Liver (tissue), 9 donors: ENCODE results near the gene CNTN2. TPM values are rescaled to one million over a fixed set of nuclear protein-coding genes. Genes with fewer than 3 reads are reported as not detected.

Experiments used
- DNase-seq: peaks from one replicate; pipeline ENCODE4 v3.0.0-alpha.2; 2017; ENCODE audit warnings: low spot score
- H3K27ac ChIP-seq, 2 donors: one replicate each; pipeline ENCODE4 v1.7.0; 2013; ENCODE audit warnings: inconsistent platforms in 2 of 2, low read length in 2 of 2, control low read depth in 1 of 2, low read depth in 1 of 2, mild to moderate bottlenecking in 1 of 2
- H3K27me3 ChIP-seq, 4 donors: one replicate each; pipeline versions ENCODE4 v1.6.1 to v1.7.0; 2013; ENCODE audit warnings: low read length in 3 of 4, inconsistent platforms in 1 of 4, mild to moderate bottlenecking in 1 of 4, moderate library complexity in 1 of 4; ENCODE audit not compliant: control insufficient read depth in 4 of 4, insufficient read depth in 4 of 4
- H3K36me3 ChIP-seq, 4 donors: one replicate each; pipeline versions ENCODE4 v1.6.1 to v1.7.0; 2013; ENCODE audit warnings: low read length in 3 of 4, mild to moderate bottlenecking in 3 of 4, low read depth in 1 of 4, moderate library complexity in 1 of 4; ENCODE audit not compliant: control insufficient read depth in 4 of 4, insufficient read depth in 3 of 4
- H3K4me1 ChIP-seq, 4 donors: one replicate each; pipeline versions ENCODE4 v1.6.1 to v1.7.0; 2013; ENCODE audit warnings: low read length in 3 of 4, mild to moderate bottlenecking in 3 of 4, moderate library complexity in 1 of 4; ENCODE audit not compliant: control insufficient read depth in 4 of 4, insufficient read depth in 4 of 4
- H3K4me3 ChIP-seq, 3 donors: one replicate each; pipeline versions ENCODE4 v1.6.1 to v1.7.0; 2013; ENCODE audit warnings: low read length in 3 of 3, control low read depth in 1 of 3, low read depth in 1 of 3, mild to moderate bottlenecking in 1 of 3
- H3K9ac ChIP-seq, 2 donors: one replicate each; pipeline ENCODE4 v1.7.0; 2013; ENCODE audit warnings: low read length in 2 of 2, mild to moderate bottlenecking in 2 of 2, moderate library complexity in 2 of 2, control low read depth in 1 of 2, low read depth in 1 of 2
- H3K9me3 ChIP-seq, 4 donors: one replicate each; pipeline versions ENCODE4 v1.6.1 to v1.7.0; 2013; ENCODE audit warnings: low read length in 3 of 4; ENCODE audit not compliant: control insufficient read depth in 4 of 4
- EGR1 ChIP-seq, 2 donors: IDR thresholded peaks; 2 replicates each; pipeline ENCODE4 v1.6.1; 2016 to 2018; ENCODE audit warnings: antibody characterized with exemption in 2 of 2, low read depth in 2 of 2
- FOXA1 ChIP-seq: IDR thresholded peaks from 2 replicates; pipeline ENCODE4 v1.6.1; 2016; ENCODE audit warnings: antibody characterized with exemption
- FOXA2 ChIP-seq: IDR thresholded peaks from 2 replicates; pipeline ENCODE4 v1.6.1; 2016; ENCODE audit warnings: antibody characterized with exemption
- GABPA ChIP-seq, 2 donors: IDR thresholded peaks in 1 of 2; conservative IDR thresholded peaks in 1 of 2; 2 replicates each; pipeline ENCODE4 v1.6.1; 2016; ENCODE audit warnings: antibody characterized with exemption in 2 of 2, mild to moderate bottlenecking in 1 of 2, moderate library complexity in 1 of 2
- HNF4A ChIP-seq, 2 donors: conservative IDR thresholded peaks; 2 replicates each; pipeline ENCODE4 v1.6.1; 2016; ENCODE audit warnings: antibody characterized with exemption in 2 of 2, mild to moderate bottlenecking in 2 of 2
- HNF4G ChIP-seq: IDR thresholded peaks from 2 replicates; pipeline ENCODE4 v1.6.1; 2016; ENCODE audit warnings: antibody characterized with exemption
- JUND ChIP-seq, 2 donors: IDR thresholded peaks; 2 replicates each; pipeline ENCODE4 v1.6.1; 2016; ENCODE audit warnings: antibody characterized with exemption in 2 of 2
- NR2F2 ChIP-seq: IDR thresholded peaks from 2 replicates; pipeline ENCODE4 v1.6.1; 2016; ENCODE audit warnings: antibody characterized with exemption
- RAD21 ChIP-seq, 2 donors: IDR thresholded peaks; 2 replicates each; pipeline ENCODE4 v1.6.1; 2016; ENCODE audit warnings: antibody characterized with exemption in 2 of 2, mild to moderate bottlenecking in 2 of 2
- RXRA ChIP-seq, 2 donors: IDR thresholded peaks; 2 replicates each; pipeline ENCODE4 v1.6.1; 2017 to 2018; ENCODE audit warnings: antibody characterized with exemption in 2 of 2, mild to moderate bottlenecking in 1 of 2
- SP1 ChIP-seq: IDR thresholded peaks from 2 replicates; pipeline ENCODE4 v1.6.1; 2018; ENCODE audit warnings: antibody characterized with exemption, mild to moderate bottlenecking
- TAF1 ChIP-seq: conservative IDR thresholded peaks from 2 replicates; pipeline ENCODE4 v1.6.1; 2016; ENCODE audit warnings: antibody characterized with exemption, mild to moderate bottlenecking
- YY1 ChIP-seq: IDR thresholded peaks from 2 replicates; pipeline ENCODE4 v1.6.1; 2016; ENCODE audit warnings: antibody characterized with exemption, mild to moderate bottlenecking
- WGBS: extraction: QIAGEN DNeasy Blood & Tissue Kit; methylation state at CpG from one replicate; pipeline ENCODE4 v1.1.7; 2013; 5-methylcytosine and 5-hydroxymethylcytosine counted together
- polyA plus RNA-seq, 2 donors: library from polyadenylated mRNA; stranded (reverse) in 1 of 2; unstranded in 1 of 2; fragments of 200-250 nt in 1 of 2; fragments of >200 nt in 1 of 2; fragmentation: Nextera tagmentation in 1 of 2; extraction: Ambion mirVana in 1 of 2; gene quantifications; one replicate each; pipeline versions ENCODE4 v1.2.1 to v1.2.3, GENCODE V29; 2013 to 2015
- total RNA-seq, 2 donors: library from RNA; depleted of rRNA; stranded (reverse); fragments of >200 nt; gene quantifications; one replicate each; pipeline ENCODE4 v1.2.3, GENCODE V29; 2014
- TF ChIP-seq, protein P1 (sequence below): IDR thresholded peaks from 2 replicates; pipeline ENCODE4 v1.6.1; 2016; ENCODE audit warnings: antibody characterized with exemption, mild to moderate bottlenecking
- TF ChIP-seq, protein P2 (sequence below): fragments of 150-350 bp; IDR thresholded peaks from 2 replicates; pipeline ENCODE4 v1.5.1; 2017; ENCODE audit warnings: improper control_type of control experiment, low read depth, low read length; ENCODE audit not compliant: missing input control
- TF ChIP-seq, protein P3 (sequence below): IDR thresholded peaks from 2 replicates; pipeline ENCODE4 v1.6.1; 2016; ENCODE audit warnings: antibody characterized with exemption
- TF ChIP-seq, protein P4 (sequence below): IDR thresholded peaks from 2 replicates; pipeline ENCODE4 v1.6.1; 2016; ENCODE audit warnings: antibody characterized with exemption
- TF ChIP-seq, protein P5 (sequence below): IDR thresholded peaks from 2 replicates; pipeline ENCODE4 v1.6.1; 2016; ENCODE audit warnings: antibody characterized with exemption
- donor health status: healthy.
- donor health status: healthy.
- donor health status: healthy.
- donor health status: healthy.
- donor health status: healthy.

Gene CNTN2
- total and polyA plus RNA-seq, 4 donors: 0.05 to 0.25 (median 0.17) TPM

DNA sequence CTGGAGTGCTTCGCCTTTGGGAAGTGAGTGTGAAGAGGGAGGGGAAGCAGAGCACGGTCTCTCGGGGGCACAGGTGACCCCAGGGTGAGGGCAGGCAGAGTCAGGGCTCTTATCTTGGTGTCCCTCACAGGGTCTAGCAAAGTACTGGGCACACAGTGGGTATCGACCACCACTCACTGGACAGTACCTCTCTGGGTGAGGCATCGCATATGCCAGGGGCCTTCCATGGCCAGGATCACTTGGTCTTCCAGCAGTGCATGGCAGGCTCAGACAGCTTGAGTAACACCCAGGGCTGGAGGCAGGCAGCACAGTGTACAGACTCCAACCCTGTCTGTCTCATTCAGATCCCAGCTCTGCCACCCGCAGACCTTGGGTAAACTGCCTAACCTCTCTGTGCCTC, 16.6 kb downstream of the CNTN2 start:
- H3K9ac ChIP-seq: no peak overlapping the region
- no peak for TF ChIP-seq RAD21 (IDR thresholded peaks at IDR 0.05)
- TF ChIP-seq RXRA (IDR thresholded peaks at IDR 0.05): no peak
- TF ChIP-seq NR2F2: no peak
- no peak for TF ChIP-seq HNF4G
- TF ChIP-seq HNF4A (conservative IDR thresholded peaks at IDR 0.05): no peak
- TF ChIP-seq GABPA (IDR thresholded peaks at IDR 0.05 in 1 of 2, conservative IDR thresholded peaks at IDR 0.05 in 1 of 2): no peak
- TF ChIP-seq EGR1 (IDR thresholded peaks at IDR 0.05; ENCODE audit: low read depth in 2 of 2): no peak
- TF ChIP-seq, protein P1, sequence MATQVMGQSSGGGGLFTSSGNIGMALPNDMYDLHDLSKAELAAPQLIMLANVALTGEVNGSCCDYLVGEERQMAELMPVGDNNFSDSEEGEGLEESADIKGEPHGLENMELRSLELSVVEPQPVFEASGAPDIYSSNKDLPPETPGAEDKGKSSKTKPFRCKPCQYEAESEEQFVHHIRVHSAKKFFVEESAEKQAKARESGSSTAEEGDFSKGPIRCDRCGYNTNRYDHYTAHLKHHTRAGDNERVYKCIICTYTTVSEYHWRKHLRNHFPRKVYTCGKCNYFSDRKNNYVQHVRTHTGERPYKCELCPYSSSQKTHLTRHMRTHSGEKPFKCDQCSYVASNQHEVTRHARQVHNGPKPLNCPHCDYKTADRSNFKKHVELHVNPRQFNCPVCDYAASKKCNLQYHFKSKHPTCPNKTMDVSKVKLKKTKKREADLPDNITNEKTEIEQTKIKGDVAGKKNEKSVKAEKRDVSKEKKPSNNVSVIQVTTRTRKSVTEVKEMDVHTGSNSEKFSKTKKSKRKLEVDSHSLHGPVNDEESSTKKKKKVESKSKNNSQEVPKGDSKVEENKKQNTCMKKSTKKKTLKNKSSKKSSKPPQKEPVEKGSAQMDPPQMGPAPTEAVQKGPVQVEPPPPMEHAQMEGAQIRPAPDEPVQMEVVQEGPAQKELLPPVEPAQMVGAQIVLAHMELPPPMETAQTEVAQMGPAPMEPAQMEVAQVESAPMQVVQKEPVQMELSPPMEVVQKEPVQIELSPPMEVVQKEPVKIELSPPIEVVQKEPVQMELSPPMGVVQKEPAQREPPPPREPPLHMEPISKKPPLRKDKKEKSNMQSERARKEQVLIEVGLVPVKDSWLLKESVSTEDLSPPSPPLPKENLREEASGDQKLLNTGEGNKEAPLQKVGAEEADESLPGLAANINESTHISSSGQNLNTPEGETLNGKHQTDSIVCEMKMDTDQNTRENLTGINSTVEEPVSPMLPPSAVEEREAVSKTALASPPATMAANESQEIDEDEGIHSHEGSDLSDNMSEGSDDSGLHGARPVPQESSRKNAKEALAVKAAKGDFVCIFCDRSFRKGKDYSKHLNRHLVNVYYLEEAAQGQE: no peak
- TF ChIP-seq, protein P2, sequence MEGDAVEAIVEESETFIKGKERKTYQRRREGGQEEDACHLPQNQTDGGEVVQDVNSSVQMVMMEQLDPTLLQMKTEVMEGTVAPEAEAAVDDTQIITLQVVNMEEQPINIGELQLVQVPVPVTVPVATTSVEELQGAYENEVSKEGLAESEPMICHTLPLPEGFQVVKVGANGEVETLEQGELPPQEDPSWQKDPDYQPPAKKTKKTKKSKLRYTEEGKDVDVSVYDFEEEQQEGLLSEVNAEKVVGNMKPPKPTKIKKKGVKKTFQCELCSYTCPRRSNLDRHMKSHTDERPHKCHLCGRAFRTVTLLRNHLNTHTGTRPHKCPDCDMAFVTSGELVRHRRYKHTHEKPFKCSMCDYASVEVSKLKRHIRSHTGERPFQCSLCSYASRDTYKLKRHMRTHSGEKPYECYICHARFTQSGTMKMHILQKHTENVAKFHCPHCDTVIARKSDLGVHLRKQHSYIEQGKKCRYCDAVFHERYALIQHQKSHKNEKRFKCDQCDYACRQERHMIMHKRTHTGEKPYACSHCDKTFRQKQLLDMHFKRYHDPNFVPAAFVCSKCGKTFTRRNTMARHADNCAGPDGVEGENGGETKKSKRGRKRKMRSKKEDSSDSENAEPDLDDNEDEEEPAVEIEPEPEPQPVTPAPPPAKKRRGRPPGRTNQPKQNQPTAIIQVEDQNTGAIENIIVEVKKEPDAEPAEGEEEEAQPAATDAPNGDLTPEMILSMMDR: no peak
- TF ChIP-seq SP1: no peak
- TF ChIP-seq, protein P3, sequence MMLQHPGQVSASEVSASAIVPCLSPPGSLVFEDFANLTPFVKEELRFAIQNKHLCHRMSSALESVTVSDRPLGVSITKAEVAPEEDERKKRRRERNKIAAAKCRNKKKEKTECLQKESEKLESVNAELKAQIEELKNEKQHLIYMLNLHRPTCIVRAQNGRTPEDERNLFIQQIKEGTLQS: no peak
- no peak for TF ChIP-seq TAF1
- TF ChIP-seq, protein P4, sequence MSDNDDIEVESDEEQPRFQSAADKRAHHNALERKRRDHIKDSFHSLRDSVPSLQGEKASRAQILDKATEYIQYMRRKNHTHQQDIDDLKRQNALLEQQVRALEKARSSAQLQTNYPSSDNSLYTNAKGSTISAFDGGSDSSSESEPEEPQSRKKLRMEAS: no peak
- TF ChIP-seq JUND (IDR thresholded peaks at IDR 0.05): no peak
- TF ChIP-seq FOXA1: no peak
- TF ChIP-seq, protein P5, sequence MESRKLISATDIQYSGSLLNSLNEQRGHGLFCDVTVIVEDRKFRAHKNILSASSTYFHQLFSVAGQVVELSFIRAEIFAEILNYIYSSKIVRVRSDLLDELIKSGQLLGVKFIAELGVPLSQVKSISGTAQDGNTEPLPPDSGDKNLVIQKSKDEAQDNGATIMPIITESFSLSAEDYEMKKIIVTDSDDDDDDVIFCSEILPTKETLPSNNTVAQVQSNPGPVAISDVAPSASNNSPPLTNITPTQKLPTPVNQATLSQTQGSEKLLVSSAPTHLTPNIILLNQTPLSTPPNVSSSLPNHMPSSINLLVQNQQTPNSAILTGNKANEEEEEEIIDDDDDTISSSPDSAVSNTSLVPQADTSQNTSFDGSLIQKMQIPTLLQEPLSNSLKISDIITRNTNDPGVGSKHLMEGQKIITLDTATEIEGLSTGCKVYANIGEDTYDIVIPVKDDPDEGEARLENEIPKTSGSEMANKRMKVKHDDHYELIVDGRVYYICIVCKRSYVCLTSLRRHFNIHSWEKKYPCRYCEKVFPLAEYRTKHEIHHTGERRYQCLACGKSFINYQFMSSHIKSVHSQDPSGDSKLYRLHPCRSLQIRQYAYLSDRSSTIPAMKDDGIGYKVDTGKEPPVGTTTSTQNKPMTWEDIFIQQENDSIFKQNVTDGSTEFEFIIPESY: no peak
- TF ChIP-seq FOXA2: no peak
- no peak for TF ChIP-seq YY1
- peaks cover 0 to 3% (median 0%) of the 10 kb centered on the region in 4 donors for H3K4me1 ChIP-seq
- H3K4me3 ChIP-seq: no peak overlapping the region
- H3K27me3 ChIP-seq: no peaks in the 10 kb centered on the region
- DNase-seq: no peak
- H3K9me3 ChIP-seq: no peaks in the 10 kb centered on the region
- no peaks in the 10 kb centered on the region for H3K36me3 ChIP-seq
- no peak overlapping the region for H3K27ac ChIP-seq
- WGBS: 94% methylated on average over 6 of the region's 6 CpGs
